HepG2 (cell line): ENCODE results near the gene SCN4B. TPM values are rescaled to one million over a fixed set of nuclear protein-coding genes. Genes with fewer than 3 reads are reported as not detected.

Experiments
- ATAC-seq: fragments of 200-7000 bp; cut with Tn5 transposase; 3 replicates; pipeline ENCODE4 v1.9.1; 2020; ENCODE audit warnings: mild to moderate bottlenecking, moderate library complexity
- BruUV-seq: library from RNA; stranded (reverse); fragments of 400-500 nt; replicated peaks from 2 replicates; lab custom pipeline; 2021; lab: Mats Ljungman, UMichigan
- CTCF ChIA-PET: fragments of 300-600 bp; formaldehyde crosslinking; extraction: SDS; loops from one replicate; lab custom pipeline; 2021; ENCODE audit warnings: low total read pairs, inconsistent platforms, low intra/inter-chr PET ratio; lab: Yijun Ruan, JAX
- POLR2A ChIA-PET: fragments of 350-600 bp; sonication (Branson Sonifier 250); formaldehyde crosslinking; loops from one replicate; lab custom pipeline; 2020; ENCODE audit warnings: antibody characterized with exemption, inconsistent platforms; lab: Yijun Ruan, JAX
- DNase-seq: peaks from one replicate; pipeline ENCODE4 v3.0.0-alpha.2; 2015; ENCODE audit warnings: low spot score
- FAIRE-seq: peaks from 3 replicates; lab custom pipeline; 2011; peaks lifted over from hg19 to GRCh38; lab: Jason Lieb, UNC
- H2AFZ ChIP-seq: one replicate; pipeline ENCODE4 v1.6.1; 2011; ENCODE audit warnings: low read length, inconsistent platforms
- H3K27ac ChIP-seq: fragments of 300-600 bp; 3 replicates; pipeline ENCODE4 v1.8.0; 2011; ENCODE audit warnings: mixed run types, mild to moderate bottlenecking, mixed read lengths, low read length, inconsistent platforms; ENCODE audit not compliant: insufficient read depth; ENCODE audit errors: extremely low read length
- H3K27me3 ChIP-seq, 2 experiments: fragments of 200-600 bp in 1 of 2; 2 replicates in 1 of 2; 3 replicates in 1 of 2; pipeline versions ENCODE4 v1.6.0 to v1.8.0; 2011; ENCODE audit warnings: low read length in 2 of 2, mild to moderate bottlenecking in 2 of 2, moderate library complexity in 2 of 2, inconsistent platforms in 1 of 2; ENCODE audit not compliant: insufficient read depth in 2 of 2, control insufficient read depth in 1 of 2
- H3K36me3 ChIP-seq, 2 experiments: fragments of 200-600 bp in 1 of 2; replicated peaks in 1 of 2; 2 replicates in 1 of 2; 3 replicates in 1 of 2; pipeline versions ENCODE4 v1.5.1 to v1.8.0; 2011; ENCODE audit warnings: low read length in 2 of 2, inconsistent platforms in 1 of 2; ENCODE audit not compliant: insufficient read depth in 2 of 2, control insufficient read depth in 1 of 2
- H3K4me1 ChIP-seq: 2 replicates; pipeline ENCODE4 v1.5.1; 2012; ENCODE audit warnings: low read length, inconsistent platforms; ENCODE audit not compliant: insufficient read depth
- H3K4me2 ChIP-seq: 2 replicates; pipeline ENCODE4 v1.6.0; 2011; ENCODE audit warnings: low read depth, low read length, inconsistent platforms
- H3K4me3 ChIP-seq, 3 experiments: fragments of 200-600 bp in 1 of 3; sonication (generic), shearing (Covaris generic) in 1 of 3; replicated peaks in 1 of 3; 2 replicates each; pipeline ENCODE4 v1.5.1; 2011 to 2016; ENCODE audit warnings: low read length in 3 of 3, inconsistent platforms in 2 of 3, low read depth in 2 of 3, mild to moderate bottlenecking in 2 of 3, control low read depth in 1 of 3, mixed read lengths in 1 of 3; ENCODE audit not compliant: insufficient read depth in 1 of 3
- H3K79me2 ChIP-seq: one replicate; pipeline ENCODE4 v1.6.1; 2011; ENCODE audit warnings: low read length, inconsistent platforms; ENCODE audit not compliant: insufficient read depth
- H3K9ac ChIP-seq: 2 replicates; pipeline ENCODE4 v1.6.0; 2011; ENCODE audit warnings: mild to moderate bottlenecking, low read depth, low read length, inconsistent platforms; ENCODE audit not compliant: insufficient read depth
- H3K9me3 ChIP-seq: 2 replicates; pipeline ENCODE4 v1.5.1; 2012; ENCODE audit warnings: mild to moderate bottlenecking, low read length
- H4K20me1 ChIP-seq: 2 replicates; pipeline ENCODE4 v1.6.0; 2011; ENCODE audit warnings: inconsistent platforms, mild to moderate bottlenecking, low read length, moderate library complexity; ENCODE audit not compliant: insufficient read depth
- ARID4A ChIP-seq: sonication (generic); formaldehyde crosslinking; IDR thresholded peaks from 2 replicates; pipeline ENCODE4 v1.5.0; 2020; ENCODE audit warnings: mild to moderate bottlenecking, missing genetic modification reagents, borderline replicate concordance
- ATF6 ChIP-seq: sonication (generic); formaldehyde crosslinking; conservative IDR thresholded peaks from 2 replicates; pipeline ENCODE4 v1.4.0; 2020; ENCODE audit warnings: missing genetic modification reagents
- CEBPG ChIP-seq: IDR thresholded peaks from 2 replicates; pipeline ENCODE4 v1.6.1; 2016
- CREM ChIP-seq, 2 experiments: sonication (generic) in 1 of 2; formaldehyde crosslinking in 1 of 2; IDR thresholded peaks; 2 replicates each; pipeline versions ENCODE4 v1.4.0 to v1.6.1; 2016 to 2020; ENCODE audit warnings: antibody characterized with exemption in 1 of 2, mild to moderate bottlenecking in 1 of 2, missing genetic modification reagents in 1 of 2
- ELF3 ChIP-seq: IDR thresholded peaks from 2 replicates; pipeline ENCODE4 v1.6.1; 2016; ENCODE audit warnings: missing genetic modification reagents, missing compliant biosample characterization
- FUBP1 ChIP-seq: sonication (generic); formaldehyde crosslinking; IDR thresholded peaks from 2 replicates; pipeline ENCODE4 v1.5.1; 2020; ENCODE audit warnings: missing genetic modification reagents, mild to moderate bottlenecking, borderline replicate concordance
- HHEX ChIP-seq: IDR thresholded peaks from 2 replicates; pipeline ENCODE4 v1.6.1; 2016; ENCODE audit warnings: control low read depth
- NFKBIZ ChIP-seq: IDR thresholded peaks from 2 replicates; pipeline ENCODE4 v1.6.1; 2018; ENCODE audit warnings: missing genetic modification reagents, missing compliant biosample characterization
- NR1H2 ChIP-seq: sonication (generic); formaldehyde crosslinking; IDR thresholded peaks from 2 replicates; pipeline ENCODE4 v1.8.1; 2022; ENCODE audit warnings: low read depth, missing genetic modification reagents, borderline replicate concordance
- PHF21A ChIP-seq: sonication (generic); formaldehyde crosslinking; IDR thresholded peaks from 2 replicates; pipeline ENCODE4 v1.5.0; 2020; ENCODE audit warnings: mild to moderate bottlenecking, missing genetic modification reagents
- ZBTB7A ChIP-seq: sonication (generic); formaldehyde crosslinking; IDR thresholded peaks from 2 replicates; pipeline ENCODE4 v1.8.0; 2022; ENCODE audit warnings: mild to moderate bottlenecking, missing genetic modification reagents
- ZNF704 ChIP-seq: sonication (generic); formaldehyde crosslinking; IDR thresholded peaks from 2 replicates; pipeline ENCODE4 v1.8.1; 2023; ENCODE audit warnings: mild to moderate bottlenecking, inconsistent platforms, moderate library complexity, missing genetic modification reagents, borderline replicate concordance
- ZNF883 ChIP-seq: sonication (generic); formaldehyde crosslinking; IDR thresholded peaks from 2 replicates; pipeline ENCODE4 v1.5.1; 2020; ENCODE audit warnings: mild to moderate bottlenecking, missing genetic modification reagents; ENCODE audit errors: not compliant biosample characterization
- WGBS: methylation state at CpG from one replicate; pipeline ENCODE4 v1.1.6; 2017; ENCODE audit warnings: low lambda C conversion rate; 5-methylcytosine and 5-hydroxymethylcytosine counted together
- in situ Hi-C: cut with HindIII; loops from 2 replicates; pipeline ENCODE4 v1.10.0; 2017; ENCODE audit warnings: low pct_unique_long_range_greater_than_20kb; ENCODE audit not compliant: extremely low pct_ligation_motif_present
- intact Hi-C: fragments of 100-400 bp; cut with micrococcal nuclease; formaldehyde crosslinking; loops from one replicate; pipeline ENCODE4 v1.10.0; 2022; ENCODE audit not compliant: unreplicated experiment
- polyA plus RNA-seq, 8 experiments: library from polyadenylated mRNA; depleted of rRNA in 3 of 8; stranded (reverse) in 7 of 8; unstranded in 1 of 8; fragments of >200 nt; fragmentation: Illumina TruSeq in 4 of 8; extraction: Trizol in 4 of 8; gene quantifications; 2 replicates each; pipeline versions ENCODE4 v1.2.1 to v1.2.3, GENCODE V29; 2011 to 2016; ENCODE audit warnings: low read depth in 4 of 8, missing spikeins in 1 of 8, mixed read lengths in 1 of 8; ENCODE audit not compliant: insufficient read depth in 1 of 8
- total RNA-seq, 5 experiments: library from RNA; depleted of rRNA; stranded (reverse); fragments of >200 nt; fragmentation: Illumina TruSeq; extraction: Trizol; gene quantifications; 2 replicates each; pipeline ENCODE4 v1.2.3, GENCODE V29; 2016; ENCODE audit warnings: low read depth in 1 of 5

Gene SCN4B
- total and polyA plus RNA-seq, 2 of the 13 experiments (the other 11 are each of a cell fraction or from before 2014, with no cell fraction given): 0.04 to 0.29 TPM

- TF ChIP-seq ZNF883 (no peak), CREM (IDR thresholded peaks at IDR 0.05) (no peak), CREM (CRISPR knock-in tag; IDR thresholded peaks at IDR 0.05) (no peak)
Observed at GRCh38 chr11:118117790-118118601, 34.6 kb downstream of the SCN4B start (continued).

- H3K4me1 ChIP-seq: peaks cover 10% of the 10 kb centered on the region
- no peak overlapping the region for H3K9ac ChIP-seq
- ChIA-PET CTCF (no interaction called here), POLR2A (no interaction called here)
- in situ Hi-C loops (no loop called here), intact Hi-C loops (no loop called here)
- H3K4me2 ChIP-seq: no peak overlapping the region
- no peak overlapping the region for H3K4me3 ChIP-seq
- H4K20me1 ChIP-seq: no peaks in the 10 kb centered on the region
- no TSS peak for BruUV-seq
- H3K27ac ChIP-seq: no peak overlapping the region
- peaks cover 0 to 9% of the 10 kb centered on the region in 2 experiments; a peak in 3 of 5 replicates for H3K27me3 ChIP-seq
- no peak for DNase-seq
- 57% methylated on average over 7 of the region's 7 CpGs for WGBS
- H3K79me2 ChIP-seq: no peaks in the 10 kb centered on the region
- ATAC-seq: no peak
- no peaks in the 10 kb centered on the region for H3K9me3 ChIP-seq
- no peak overlapping the region for H2AFZ ChIP-seq
- no peak for FAIRE-seq
- H3K36me3 ChIP-seq: no peaks in the 10 kb centered on the region
- no peak for TF ChIP-seq ZBTB7A
- no peak for TF ChIP-seq NFKBIZ
- TF ChIP-seq NR1H2 (CRISPR knock-in tag): no peak
- TF ChIP-seq CEBPG (CRISPR knock-in tag): no peak
- no peak for TF ChIP-seq ZNF704 (CRISPR knock-in tag)
- TF ChIP-seq ATF6 (CRISPR knock-in tag): no peak
- no peak for TF ChIP-seq ARID4A
- TF ChIP-seq PHF21A: no peak
- no peak for TF ChIP-seq ELF3 (CRISPR knock-in tag)
- no peak for TF ChIP-seq FUBP1
- no peak for TF ChIP-seq HHEX (CRISPR knock-in tag)
Observed at GRCh38 chr11:118115048-118115447, 37.6 kb downstream of the SCN4B start.
